HG03139 (cell line): ENCODE results near the gene FGF8.

Experiments used
- ATAC-seq: cut with Tn5 transposase; IDR thresholded peaks from one replicate; pipeline ENCODE4 v1.9.1; 2021; ENCODE audit not compliant: unreplicated experiment

FGF8 gene

GRCh38 chr10:101741938-101742337, 34.0 kb downstream of the FGF8 start:
- ATAC-seq = no peak

GRCh38 chr10:101736666-101737065, 39.2 kb downstream of the FGF8 start:
- ATAC-seq = no peak

- ATAC-seq = no peak
Observed at GRCh38 chr10:101732096-101732495, 43.8 kb downstream of the FGF8 start.

- ATAC-seq = no peak
Observed at GRCh38 chr10:101726115-101726387, 49.9 kb downstream of the FGF8 start.

GRCh38 chr10:101725296-101726114, 50.4 kb downstream of the FGF8 start:
- no peak for ATAC-seq

- no peak for ATAC-seq
Observed at GRCh38 chr10:101724446-101724845, 51.5 kb downstream of the FGF8 start.

GRCh38 chr10:101723176-101723575, 52.7 kb downstream of the FGF8 start:
- no peak for ATAC-seq

GRCh38 chr10:101721806-101722205, 54.1 kb downstream of the FGF8 start:
- no peak for ATAC-seq

- ATAC-seq = no peak
Observed at GRCh38 chr10:101720606-101721230, 55.2 kb downstream of the FGF8 start.
